ENCODE data around the gene FBXO5. TPM values are rescaled to one million over a fixed set of nuclear protein-coding genes. Genes with fewer than 3 reads are reported as not detected.

Gene FBXO5
- total and polyA plus RNA-seq, 4 donors: 1.8 to 10.5 (median 3.5) TPM

DNA sequence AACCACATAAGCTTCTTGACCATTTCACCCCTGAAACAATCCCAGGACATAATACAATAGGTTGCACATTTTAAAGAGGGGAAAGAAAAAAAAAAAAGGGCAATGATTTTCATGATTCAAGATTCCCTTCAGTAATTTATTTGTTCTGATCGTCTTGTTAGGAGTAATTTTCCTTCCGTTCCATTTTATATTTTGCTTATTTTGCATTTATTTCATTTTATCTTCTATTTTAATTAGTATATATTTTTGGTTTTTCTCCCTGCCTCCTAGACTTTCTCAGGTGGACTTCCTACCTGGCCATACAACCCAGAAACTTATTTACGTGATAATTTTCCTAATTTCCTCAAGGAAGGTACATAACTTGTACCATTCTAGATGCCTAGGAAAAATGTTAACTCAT lies 32.6 kb downstream of the FBXO5 start:
- ATAC-seq (ENCODE audit: insufficient read depth, low FRiP score) (no peak), DNase-seq (no peak)
- TF ChIP-seq, protein P1, sequence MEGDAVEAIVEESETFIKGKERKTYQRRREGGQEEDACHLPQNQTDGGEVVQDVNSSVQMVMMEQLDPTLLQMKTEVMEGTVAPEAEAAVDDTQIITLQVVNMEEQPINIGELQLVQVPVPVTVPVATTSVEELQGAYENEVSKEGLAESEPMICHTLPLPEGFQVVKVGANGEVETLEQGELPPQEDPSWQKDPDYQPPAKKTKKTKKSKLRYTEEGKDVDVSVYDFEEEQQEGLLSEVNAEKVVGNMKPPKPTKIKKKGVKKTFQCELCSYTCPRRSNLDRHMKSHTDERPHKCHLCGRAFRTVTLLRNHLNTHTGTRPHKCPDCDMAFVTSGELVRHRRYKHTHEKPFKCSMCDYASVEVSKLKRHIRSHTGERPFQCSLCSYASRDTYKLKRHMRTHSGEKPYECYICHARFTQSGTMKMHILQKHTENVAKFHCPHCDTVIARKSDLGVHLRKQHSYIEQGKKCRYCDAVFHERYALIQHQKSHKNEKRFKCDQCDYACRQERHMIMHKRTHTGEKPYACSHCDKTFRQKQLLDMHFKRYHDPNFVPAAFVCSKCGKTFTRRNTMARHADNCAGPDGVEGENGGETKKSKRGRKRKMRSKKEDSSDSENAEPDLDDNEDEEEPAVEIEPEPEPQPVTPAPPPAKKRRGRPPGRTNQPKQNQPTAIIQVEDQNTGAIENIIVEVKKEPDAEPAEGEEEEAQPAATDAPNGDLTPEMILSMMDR (IDR thresholded peaks at IDR 0.05; ENCODE audit: control extremely low read depth, extremely low read depth): no peak
- Histone ChIP-seq H3K36me3 (ENCODE audit: control insufficient read depth in 4 of 4, insufficient read depth in 4 of 4, low read length in 4 of 4) (no peaks in the 10 kb centered on the region), H3K9ac (ENCODE audit: insufficient read depth in 1 of 2, low read length in 2 of 2) (no peak overlapping the region), H3K27me3 (ENCODE audit: control insufficient read depth in 3 of 3, insufficient read depth in 3 of 3, low read length in 2 of 3) (no peaks in the 10 kb centered on the region), H3K4me3 (no peak overlapping the region), H3K27ac (ENCODE audit: low read depth in 1 of 2, low read length in 1 of 2) (no peak overlapping the region), H3K9me3 (ENCODE audit: control insufficient read depth in 4 of 4, insufficient read depth in 3 of 4, low read length in 3 of 4) (no peaks in the 10 kb centered on the region), H3K4me1 (ENCODE audit: control insufficient read depth in 5 of 5, insufficient read depth in 5 of 5, low read length in 5 of 5) (no peaks in the 10 kb centered on the region)
- 87 to 93% methylated on average over 3 of the region's 3 CpGs for WGBS, 2 donors

DNA sequence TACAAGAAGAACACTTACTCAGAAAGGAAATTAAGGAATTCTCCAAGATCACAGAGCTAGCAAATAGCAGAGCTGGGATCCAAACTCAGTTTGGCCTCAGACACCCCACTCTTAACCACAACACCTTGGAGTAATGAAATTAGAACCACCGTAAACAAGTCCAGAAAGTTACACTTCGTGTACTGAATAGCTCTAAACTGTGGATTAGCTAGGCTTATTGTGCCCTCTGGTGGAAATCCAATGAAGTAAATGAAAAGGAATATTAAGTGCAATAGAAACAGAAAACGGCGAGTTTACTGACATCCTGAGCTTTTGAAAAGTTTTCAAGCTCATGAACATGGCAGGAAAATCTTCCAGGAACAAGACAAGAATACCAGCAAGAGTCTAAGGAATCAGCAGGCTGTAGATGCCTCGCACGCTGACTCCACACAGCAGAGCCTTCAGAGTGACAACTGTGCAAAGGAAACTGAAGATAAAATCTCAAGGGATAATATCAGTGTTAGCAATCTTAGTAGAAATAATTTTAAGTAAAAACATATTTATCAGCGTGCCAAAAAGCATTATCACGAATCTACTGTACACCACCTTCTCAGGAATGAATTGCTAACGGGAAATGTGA lies 34.6 kb downstream of the FBXO5 start:
- TF ChIP-seq, protein P1 (IDR thresholded peaks at IDR 0.05; ENCODE audit: control extremely low read depth, extremely low read depth): peak; percentile 57
- WGBS, 2 donors: 21 to 27% methylated on average over 9 of the region's 9 CpGs
- ATAC-seq (ENCODE audit: insufficient read depth, low FRiP score) (peak; percentile 53), DNase-seq (peak in 2 of 3 donors; percentile 57 to 63)
- Histone ChIP-seq H3K27me3 (ENCODE audit: control insufficient read depth in 3 of 3, insufficient read depth in 3 of 3, low read length in 2 of 3) (no peaks in the 10 kb centered on the region), H3K9me3 (ENCODE audit: control insufficient read depth in 4 of 4, insufficient read depth in 3 of 4, low read length in 3 of 4) (no peaks in the 10 kb centered on the region), H3K36me3 (ENCODE audit: control insufficient read depth in 4 of 4, insufficient read depth in 4 of 4, low read length in 4 of 4) (no peaks in the 10 kb centered on the region), H3K27ac (ENCODE audit: low read depth in 1 of 2, low read length in 1 of 2) (no peak overlapping the region), H3K4me3 (no peak overlapping the region), H3K9ac (ENCODE audit: insufficient read depth in 1 of 2, low read length in 2 of 2) (no peak overlapping the region), H3K4me1 (ENCODE audit: control insufficient read depth in 5 of 5, insufficient read depth in 5 of 5, low read length in 5 of 5) (no peaks in the 10 kb centered on the region)

DNA sequence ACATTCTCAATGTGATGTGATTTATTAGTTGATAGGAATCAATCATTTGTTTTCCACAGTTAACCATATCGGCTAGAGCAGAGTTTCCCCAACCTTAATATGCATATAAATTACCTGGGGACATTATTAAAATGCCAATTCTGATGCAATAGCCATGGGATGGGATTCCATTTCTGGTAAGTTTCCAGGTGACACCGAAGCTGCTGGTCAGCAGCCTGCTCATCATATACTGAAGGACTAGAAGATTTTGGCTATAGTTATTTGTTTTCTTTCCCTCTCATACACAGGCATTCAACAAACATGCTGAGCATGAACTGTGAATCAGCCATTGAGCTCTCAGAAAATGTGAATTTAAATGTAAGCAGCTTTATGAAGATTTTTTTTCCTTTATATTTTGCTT lies 35.8 kb downstream of the FBXO5 start:
- no peak overlapping the region for H3K9ac ChIP-seq (ENCODE audit: insufficient read depth in 1 of 2, low read length in 2 of 2)
- WGBS, 2 donors: 67 to 82% methylated on average over 2 of the region's 2 CpGs

More for the DNA sequence above, 35.8 kb downstream of the FBXO5 start:
- Histone ChIP-seq H3K4me3 (no peak overlapping the region), H3K27me3 (ENCODE audit: control insufficient read depth in 3 of 3, insufficient read depth in 3 of 3, low read length in 2 of 3) (no peaks in the 10 kb centered on the region), H3K27ac (ENCODE audit: low read depth in 1 of 2, low read length in 1 of 2) (no peak overlapping the region), H3K36me3 (ENCODE audit: control insufficient read depth in 4 of 4, insufficient read depth in 4 of 4, low read length in 4 of 4) (no peaks in the 10 kb centered on the region), H3K4me1 (ENCODE audit: control insufficient read depth in 5 of 5, insufficient read depth in 5 of 5, low read length in 5 of 5) (no peaks in the 10 kb centered on the region), H3K9me3 (ENCODE audit: control insufficient read depth in 4 of 4, insufficient read depth in 3 of 4, low read length in 3 of 4) (no peaks in the 10 kb centered on the region)
- TF ChIP-seq, protein P1 (IDR thresholded peaks at IDR 0.05; ENCODE audit: control extremely low read depth, extremely low read depth): no peak
- ATAC-seq (ENCODE audit: insufficient read depth, low FRiP score): no peak
- no peak for DNase-seq

All from lung (tissue), 12 donors.